MM.1S (cell line): ENCODE measurements around the gene MYO1E.

Experiments
- DNase-seq: peaks from one replicate; pipeline ENCODE4 v3.0.0-alpha.2; 2015
- H2AFZ ChIP-seq: fragments of 300-600 bp; sonication (generic); 2 replicates; pipeline ENCODE4 v1.6.0; 2016; ENCODE audit warnings: antibody characterized with exemption, low read length
- H3F3A ChIP-seq: fragments of 300-600 bp; sonication (generic); 2 replicates; pipeline ENCODE4 v1.6.1; 2016; ENCODE audit warnings: mild to moderate bottlenecking, antibody characterized with exemption, low read length, moderate library complexity, mixed read lengths; ENCODE audit not compliant: insufficient read depth
- H3K27ac ChIP-seq: fragments of 300-600 bp; sonication (generic); 2 replicates; pipeline ENCODE4 v1.5.1; 2016; ENCODE audit warnings: mild to moderate bottlenecking, low read length
- H3K27me3 ChIP-seq: fragments of 300-600 bp; sonication (generic); replicated peaks from 2 replicates; pipeline ENCODE4 v1.6.0; 2016; ENCODE audit warnings: low read length; ENCODE audit not compliant: insufficient read depth
- H3K36me3 ChIP-seq: fragments of 300-600 bp; sonication (generic); replicated peaks from 2 replicates; pipeline ENCODE4 v1.6.1; 2016; ENCODE audit warnings: mild to moderate bottlenecking, low read length, mixed read lengths; ENCODE audit not compliant: insufficient read depth
- H3K4me1 ChIP-seq: fragments of 300-600 bp; sonication (generic); 2 replicates; pipeline ENCODE4 v1.6.1; 2016; ENCODE audit warnings: low read length, mixed read lengths
- H3K4me2 ChIP-seq: fragments of 300-600 bp; sonication (generic); 2 replicates; pipeline ENCODE4 v1.6.0; 2016; ENCODE audit warnings: low read depth, low read length
- H3K4me3 ChIP-seq: fragments of 300-600 bp; sonication (generic); 2 replicates; pipeline ENCODE4 v1.5.1; 2016; ENCODE audit warnings: low read length, mixed read lengths
- H3K79me2 ChIP-seq: fragments of 300-600 bp; sonication (generic); 2 replicates; pipeline ENCODE4 v1.6.1; 2016; ENCODE audit warnings: mixed run types, low read length, mixed read lengths
- H3K9ac ChIP-seq: fragments of 300-600 bp; sonication (generic); 2 replicates; pipeline ENCODE4 v1.6.1; 2016; ENCODE audit warnings: low read length, mixed read lengths
- H3K9me2 ChIP-seq: fragments of 300-600 bp; sonication (generic); replicated peaks from 2 replicates; pipeline ENCODE4 v1.6.1; 2016; ENCODE audit warnings: mild to moderate bottlenecking, low read length, mixed read lengths; ENCODE audit not compliant: insufficient read depth
- H3K9me3 ChIP-seq: fragments of 300-600 bp; sonication (generic); replicated peaks from 2 replicates; pipeline ENCODE4 v1.6.1; 2016; ENCODE audit warnings: mild to moderate bottlenecking, low read length, mixed read lengths; ENCODE audit not compliant: insufficient read depth
- H4K20me1 ChIP-seq: fragments of 300-600 bp; sonication (generic); 2 replicates; pipeline ENCODE4 v1.6.1; 2016; ENCODE audit warnings: mild to moderate bottlenecking, low read length, moderate library complexity, mixed read lengths; ENCODE audit not compliant: insufficient read depth
- CTCF ChIP-seq: fragments of 300-600 bp; sonication (generic); IDR thresholded peaks from 2 replicates; pipeline ENCODE4 v1.5.1; 2016; ENCODE audit warnings: antibody characterized with exemption, low read length, mixed read lengths
- EZH2 ChIP-seq: fragments of 300-600 bp; sonication (generic); optimal IDR thresholded peaks from 2 replicates; pipeline ENCODE3; 2017; ENCODE audit warnings: low read depth, mild to moderate bottlenecking, antibody characterized with exemption, low read length, mixed read lengths
- EZH2phosphoT487 ChIP-seq: fragments of 300-600 bp; sonication (generic); IDR thresholded peaks from 2 replicates; pipeline ENCODE4 v1.6.1; 2018; ENCODE audit warnings: antibody characterized with exemption, low read length

The MYO1E gene

DNA sequence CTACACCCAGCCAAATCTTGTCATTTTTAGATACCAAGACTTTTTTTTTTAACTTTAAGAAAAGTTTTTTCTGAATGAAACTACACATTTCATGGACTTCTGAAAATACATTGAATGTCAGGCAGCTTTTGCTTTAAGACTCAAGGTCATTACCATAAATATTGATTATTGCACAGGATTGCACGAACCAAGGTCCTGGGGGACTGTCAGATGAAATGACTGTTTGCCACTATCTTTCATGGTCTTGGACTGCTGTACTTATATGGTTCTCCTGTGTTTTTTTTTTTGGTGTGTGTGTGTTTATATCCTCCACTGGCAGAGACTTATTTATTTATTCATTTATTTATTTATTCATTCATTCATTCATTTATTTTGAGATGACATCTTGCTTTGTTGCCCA lies 6.9 kb upstream of the MYO1E start:
- Histone ChIP-seq H3K9me2 (no peaks in the 10 kb centered on the region), H3K9ac (no peak overlapping the region), H3K4me3 (no peak overlapping the region), H2AFZ (no peak overlapping the region), H3K27ac (no peak overlapping the region), H3K4me2 (no peak overlapping the region), H3K9me3 (no peaks in the 10 kb centered on the region), H3K27me3 (no peaks in the 10 kb centered on the region), H3F3A (no peaks in the 10 kb centered on the region), H3K36me3 (no peaks in the 10 kb centered on the region), H3K4me1 (0 out of 2 replicates have a peak, but pooled peaks cover 4% of the 10 kb centered on the region), H4K20me1 (no peaks in the 10 kb centered on the region), H3K79me2 (no peaks in the 10 kb centered on the region)
- no peak for DNase-seq
- TF ChIP-seq EZH2phosphoT487: no peak
- TF ChIP-seq EZH2: no peak
- TF ChIP-seq CTCF: no peak

DNA sequence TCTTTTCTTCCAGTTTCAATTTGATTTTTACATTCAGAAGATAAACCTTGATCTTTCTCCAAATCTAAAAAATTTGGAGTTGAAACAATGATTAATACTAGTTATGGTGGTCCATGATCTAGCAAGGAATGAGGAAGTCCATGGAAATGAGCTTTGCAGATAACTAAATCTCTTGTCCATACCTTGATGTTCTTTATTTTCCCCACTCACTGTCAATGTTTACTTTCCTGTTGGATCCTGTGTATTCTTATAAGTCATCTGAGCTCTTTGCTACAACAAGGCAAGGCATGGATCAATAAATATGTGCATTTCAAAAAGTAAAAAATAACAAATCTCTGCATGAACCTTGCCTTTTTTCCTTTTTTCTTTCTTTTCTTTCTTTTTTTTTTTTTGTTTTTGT lies 6.2 kb upstream of the MYO1E start:
- Histone ChIP-seq H3K4me1 (no peaks in the 10 kb centered on the region), H3K9me2 (no peaks in the 10 kb centered on the region), H3K9ac (no peak overlapping the region), H2AFZ (no peak overlapping the region), H3K9me3 (no peaks in the 10 kb centered on the region), H3K4me3 (no peak overlapping the region), H3K27me3 (no peaks in the 10 kb centered on the region), H3K27ac (no peak overlapping the region), H3K79me2 (no peaks in the 10 kb centered on the region), H3K4me2 (no peak overlapping the region), H3F3A (no peaks in the 10 kb centered on the region), H3K36me3 (no peaks in the 10 kb centered on the region), H4K20me1 (no peaks in the 10 kb centered on the region)
- no peak for DNase-seq
- TF ChIP-seq EZH2phosphoT487 (no peak), EZH2 (no peak), CTCF (no peak)

DNA sequence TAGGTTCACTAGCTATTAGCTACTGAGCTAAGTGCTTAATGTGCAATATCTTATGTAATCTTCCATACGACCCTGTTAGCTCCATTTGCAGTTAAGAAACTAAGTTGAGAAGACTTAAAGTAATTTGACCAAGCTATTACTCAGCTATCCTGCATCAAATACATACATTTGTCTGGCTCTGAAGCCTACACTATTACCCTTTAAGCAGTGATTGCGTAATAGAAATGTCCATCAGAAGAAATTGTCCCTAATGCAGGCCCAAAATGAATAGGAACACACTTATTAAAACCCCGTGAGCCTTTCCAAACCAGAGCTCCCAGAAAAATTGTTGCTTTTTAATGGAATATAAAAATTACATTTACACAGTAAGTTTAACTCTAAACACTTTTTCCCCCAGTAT lies 5.3 kb upstream of the MYO1E start:
- no peak overlapping the region for H3K4me2 ChIP-seq
- H4K20me1 ChIP-seq: no peaks in the 10 kb centered on the region
- H3F3A ChIP-seq: no peaks in the 10 kb centered on the region
- H3K9ac ChIP-seq: no peak overlapping the region
- no peaks in the 10 kb centered on the region for H3K9me2 ChIP-seq
- H3K4me3 ChIP-seq: no peak overlapping the region
- H3K27ac ChIP-seq: no peak overlapping the region
- DNase-seq: no peak
- no peaks in the 10 kb centered on the region for H3K36me3 ChIP-seq
- TF ChIP-seq EZH2: no peak
- TF ChIP-seq EZH2phosphoT487: no peak
- no peak for TF ChIP-seq CTCF
- no peak overlapping the region for H2AFZ ChIP-seq
- H3K27me3 ChIP-seq: peaks cover 4% of the 10 kb centered on the region
- no peaks in the 10 kb centered on the region for H3K79me2 ChIP-seq
- no peaks in the 10 kb centered on the region for H3K9me3 ChIP-seq
- no peaks in the 10 kb centered on the region for H3K4me1 ChIP-seq
